Measurements from ENCODE around the gene GNAT2.

The GNAT2 gene

DNA sequence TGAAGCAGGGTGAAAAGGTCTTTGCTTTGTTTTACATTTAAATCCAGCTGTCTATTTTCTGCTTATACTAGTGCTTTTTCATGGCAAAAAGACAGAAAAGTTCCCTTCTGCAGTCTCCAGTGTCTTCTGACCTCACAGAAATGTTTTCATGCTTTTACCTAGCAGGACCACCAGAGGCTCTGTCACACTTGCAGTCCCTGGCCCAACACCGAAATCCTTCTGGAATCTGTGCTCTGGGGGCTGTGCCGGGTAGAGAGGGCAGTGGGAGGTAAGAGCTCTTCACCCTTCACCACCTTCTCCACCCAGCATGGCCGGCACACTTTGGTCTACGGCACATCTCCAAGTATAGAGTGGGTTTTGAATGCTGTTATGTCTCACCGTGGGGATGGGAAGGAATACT lies 20.8 kb downstream of the GNAT2 start:
- in situ Hi-C loops (cut with MboI; ENCODE audit: low pct_unique_long_range_greater_than_20kb, low sequenced_read_pairs, unreplicated experiment) = no loop called here
- no peak for TF ChIP-seq CTCF (IDR thresholded peaks at IDR 0.05; ENCODE audit: extremely low read depth, insufficient read depth, missing control alignments)
- no peak for DNase-seq (ENCODE audit: low spot score)

- in situ Hi-C loops (cut with MboI; ENCODE audit: low pct_unique_long_range_greater_than_20kb, low sequenced_read_pairs, unreplicated experiment) = no loop called here
Measured at GRCh38 chr1:109598156-109598555, 21.3 kb downstream of the GNAT2 start.

DNA sequence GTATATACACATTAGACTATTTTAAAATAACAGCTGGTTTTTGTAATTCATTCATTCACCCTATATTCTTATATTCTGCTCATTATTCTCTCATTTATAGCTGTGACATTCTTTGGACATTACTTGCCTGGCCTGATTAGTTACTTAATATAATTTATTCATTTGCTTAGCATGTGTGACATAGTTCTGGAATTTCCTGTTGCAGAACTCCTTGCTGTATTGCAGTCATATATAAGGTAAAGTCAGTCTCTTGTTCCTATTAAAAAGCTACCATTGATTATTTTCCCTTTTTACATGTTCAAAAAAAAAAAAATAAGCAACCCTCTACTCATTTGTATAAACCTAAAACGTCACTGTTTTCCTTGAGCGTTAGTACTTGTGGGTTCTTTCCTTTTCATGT lies 23.9 kb downstream of the GNAT2 start:
- no peak for DNase-seq (ENCODE audit: low spot score)
- TF ChIP-seq CTCF (IDR thresholded peaks at IDR 0.05; ENCODE audit: extremely low read depth, insufficient read depth, missing control alignments) = no peak
- in situ Hi-C loops (cut with MboI; ENCODE audit: low pct_unique_long_range_greater_than_20kb, low sequenced_read_pairs, unreplicated experiment) = no loop called here

More at GRCh38 chr1:109598156-109598555, 21.3 kb downstream of the GNAT2 start:
- DNase-seq (ENCODE audit: low spot score) = no peak
- TF ChIP-seq CTCF (IDR thresholded peaks at IDR 0.05; ENCODE audit: extremely low read depth, insufficient read depth, missing control alignments) = no peak

DNA sequence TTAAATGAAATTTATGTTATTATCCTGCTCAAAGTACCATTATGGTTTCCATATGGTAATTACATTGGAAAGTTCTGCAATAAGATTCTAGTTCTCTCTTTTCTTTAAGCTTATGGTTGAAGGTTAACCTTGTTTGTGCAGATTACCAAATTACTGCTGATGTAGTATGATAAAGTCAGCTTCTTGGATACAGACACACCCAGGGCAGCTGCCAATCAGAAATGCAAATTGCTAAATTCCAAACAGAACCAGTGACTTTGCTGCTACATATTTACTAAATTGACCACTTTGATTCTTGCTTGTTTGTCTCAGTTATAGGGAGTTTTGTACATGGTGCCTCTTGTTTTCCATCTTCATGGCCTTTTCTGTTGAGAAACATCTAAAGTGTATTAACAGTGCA lies 26.5 kb downstream of the GNAT2 start:
- DNase-seq (ENCODE audit: low spot score) = no peak
- in situ Hi-C loops (cut with MboI; ENCODE audit: low pct_unique_long_range_greater_than_20kb, low sequenced_read_pairs, unreplicated experiment) = no loop called here

DNA sequence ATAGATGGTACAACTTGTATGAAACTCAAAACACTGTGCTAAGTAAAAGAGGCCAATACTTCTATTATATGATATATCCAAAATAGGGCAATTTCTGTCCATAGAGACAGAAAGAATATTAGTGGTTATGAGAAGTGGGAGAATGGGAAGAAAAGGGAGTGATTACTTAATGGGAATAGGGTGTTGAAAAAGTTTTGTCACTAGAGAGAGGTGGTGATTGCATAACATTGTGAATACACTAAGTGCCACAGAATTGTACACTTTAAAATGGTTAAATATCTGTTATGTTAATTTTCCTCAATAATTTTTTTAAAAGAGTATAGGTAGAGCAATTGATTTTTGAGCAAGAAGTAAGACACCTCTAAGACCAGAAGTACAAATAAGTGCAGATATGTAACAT lies 29.7 kb downstream of the GNAT2 start:
- in situ Hi-C loops (cut with MboI; ENCODE audit: low pct_unique_long_range_greater_than_20kb, low sequenced_read_pairs, unreplicated experiment) = no loop called here
- TF ChIP-seq CTCF (IDR thresholded peaks at IDR 0.05; ENCODE audit: extremely low read depth, insufficient read depth, missing control alignments) = no peak
- no peak for DNase-seq (ENCODE audit: low spot score)

More for the DNA sequence above, 26.5 kb downstream of the GNAT2 start:
- TF ChIP-seq CTCF (IDR thresholded peaks at IDR 0.05; ENCODE audit: extremely low read depth, insufficient read depth, missing control alignments) = no peak

- in situ Hi-C loops (cut with MboI; ENCODE audit: low pct_unique_long_range_greater_than_20kb, low sequenced_read_pairs, unreplicated experiment) = no loop called here
- TF ChIP-seq CTCF (IDR thresholded peaks at IDR 0.05; ENCODE audit: extremely low read depth, insufficient read depth, missing control alignments) = no peak
- DNase-seq (ENCODE audit: low spot score) = no peak
Measured at GRCh38 chr1:109589177-109589576, 30.2 kb downstream of the GNAT2 start.

GRCh38 chr1:109586055-109586454 lies 33.4 kb downstream of the GNAT2 start:
- TF ChIP-seq CTCF (IDR thresholded peaks at IDR 0.05; ENCODE audit: extremely low read depth, insufficient read depth, missing control alignments) = no peak
- no peak for DNase-seq (ENCODE audit: low spot score)
- in situ Hi-C loops (cut with MboI; ENCODE audit: low pct_unique_long_range_greater_than_20kb, low sequenced_read_pairs, unreplicated experiment) = no loop called here
